GM12891 (cell line): Measurements from ENCODE around the gene MRPL32.

Experiments used
- POLR2A ChIP-seq: IDR thresholded peaks from 2 replicates; pipeline ENCODE4 v1.6.1; 2011; ENCODE audit warnings: low read depth, low read length, control low read depth
- POLR2AphosphoS5 ChIP-seq: IDR thresholded peaks from 2 replicates; pipeline ENCODE4 v1.6.1; 2011; ENCODE audit warnings: low read depth, low read length, control low read depth
- TAF1 ChIP-seq: IDR thresholded peaks from 2 replicates; pipeline ENCODE4 v1.6.1; 2011; ENCODE audit warnings: low read depth, low read length, control low read depth

- TF ChIP-seq TAF1, result no peak
- no peak for TF ChIP-seq POLR2A
- no peak for TF ChIP-seq POLR2AphosphoS5
Measured at GRCh38 chr7:42956062-42956461, 23.9 kb downstream of the MRPL32 start.
